Measurements from ENCODE around the gene MYO7A. TPM values are rescaled to one million over a fixed set of nuclear protein-coding genes. Genes with fewer than 3 reads are reported as not detected.

MYO7A gene
- total RNA-seq, 8 experiments from 2014 or later = 0.71 to 23.1 (median 5.8) TPM

DNA sequence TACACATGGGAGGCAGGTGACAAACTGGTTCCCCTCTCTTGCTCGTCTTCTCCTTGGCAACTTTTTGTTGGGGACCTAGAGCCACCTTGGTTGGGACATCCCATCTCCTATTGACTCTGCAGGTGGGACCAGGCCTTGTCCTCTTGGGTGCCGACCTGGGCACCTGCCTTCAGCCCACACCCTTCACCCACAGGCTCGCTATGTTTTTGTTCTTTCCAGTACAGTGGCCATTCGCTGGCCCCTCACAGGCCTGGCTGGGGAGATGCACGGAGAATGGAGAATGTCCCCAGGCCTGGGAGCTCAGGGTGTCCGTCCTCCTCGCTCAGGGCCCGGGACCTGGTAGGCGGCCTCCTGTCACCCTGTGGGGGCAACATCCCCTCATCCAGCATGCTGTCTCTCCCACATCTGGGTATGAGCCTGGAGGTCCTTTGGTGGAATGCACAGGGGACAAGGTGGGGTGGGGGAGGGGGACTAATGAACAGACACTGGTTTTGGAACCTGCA lies 40.3 kb upstream of the MYO7A start:
- Histone ChIP-seq H3K27ac (no peak overlapping the region), H3K4me3 (no peak overlapping the region), H3K4me1 (replicated peaks in 1 of 2) (no peaks in the 10 kb centered on the region)
- in situ Hi-C loops (cut with MboI; ENCODE audit: low pct_unique_long_range_greater_than_20kb in 2 of 9, low sequenced_read_pairs in 9 of 9, unreplicated experiment in 9 of 9) = no loop called here
- WGBS, 10 experiments = 80 to 100% (median 91%) methylated on average over 1 to 2 of the region's 9 CpGs; no CpG with 5 or more reads in 6 of the 10 experiments
- no peak for ATAC-seq (replicated peaks in 6 of 8)

DNA sequence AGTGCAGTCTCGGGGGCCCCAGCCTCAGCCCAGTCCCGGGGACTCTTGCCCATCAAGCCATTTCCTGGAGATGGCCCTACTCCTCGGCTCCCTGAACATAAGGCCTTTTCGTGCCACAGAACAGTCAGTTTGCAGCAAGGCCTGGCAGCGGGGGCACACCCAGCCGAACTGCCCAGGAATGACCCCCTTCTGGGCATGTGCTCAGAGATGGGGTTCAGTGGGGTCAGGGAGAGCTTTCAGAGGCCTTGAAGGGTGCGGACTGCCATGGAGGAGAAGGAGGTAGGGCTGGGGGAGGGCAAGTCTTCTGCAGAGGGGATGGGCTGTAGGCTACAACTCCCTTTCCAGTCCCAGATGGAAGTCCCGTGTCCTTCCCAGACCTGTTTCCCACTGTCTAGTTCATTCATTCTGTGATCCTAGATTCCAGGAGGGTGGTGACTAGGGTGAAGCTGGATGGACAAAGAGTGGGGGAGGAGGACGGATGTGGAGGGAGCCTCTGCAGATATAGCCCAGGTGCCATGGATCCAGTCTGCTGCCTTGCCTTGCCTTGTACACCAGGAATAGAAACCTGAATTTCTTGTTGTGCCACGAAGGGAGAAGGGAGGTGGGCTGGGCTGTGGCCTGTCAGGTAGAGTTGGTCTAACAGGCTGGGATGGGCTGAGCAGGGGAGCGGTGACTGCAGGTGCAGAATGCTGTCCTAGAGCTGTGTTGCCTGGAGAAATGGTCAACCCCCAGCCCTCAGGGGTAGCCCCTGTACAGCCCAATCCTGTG lies 39.6 kb upstream of the MYO7A start:
- no peak overlapping the region for H3K4me3 ChIP-seq
- H3K4me1 ChIP-seq (replicated peaks in 1 of 2) = no peaks in the 10 kb centered on the region
- H3K27ac ChIP-seq = no peak overlapping the region
- in situ Hi-C loops (cut with MboI; ENCODE audit: low pct_unique_long_range_greater_than_20kb in 2 of 9, low sequenced_read_pairs in 9 of 9, unreplicated experiment in 9 of 9) = no loop called here
- no peak for ATAC-seq (replicated peaks in 6 of 8)
- WGBS, 10 experiments = 60 to 80% methylated on average over 1 to 2 of the region's 11 CpGs; no CpG with 5 or more reads in 8 of the 10 experiments

DNA sequence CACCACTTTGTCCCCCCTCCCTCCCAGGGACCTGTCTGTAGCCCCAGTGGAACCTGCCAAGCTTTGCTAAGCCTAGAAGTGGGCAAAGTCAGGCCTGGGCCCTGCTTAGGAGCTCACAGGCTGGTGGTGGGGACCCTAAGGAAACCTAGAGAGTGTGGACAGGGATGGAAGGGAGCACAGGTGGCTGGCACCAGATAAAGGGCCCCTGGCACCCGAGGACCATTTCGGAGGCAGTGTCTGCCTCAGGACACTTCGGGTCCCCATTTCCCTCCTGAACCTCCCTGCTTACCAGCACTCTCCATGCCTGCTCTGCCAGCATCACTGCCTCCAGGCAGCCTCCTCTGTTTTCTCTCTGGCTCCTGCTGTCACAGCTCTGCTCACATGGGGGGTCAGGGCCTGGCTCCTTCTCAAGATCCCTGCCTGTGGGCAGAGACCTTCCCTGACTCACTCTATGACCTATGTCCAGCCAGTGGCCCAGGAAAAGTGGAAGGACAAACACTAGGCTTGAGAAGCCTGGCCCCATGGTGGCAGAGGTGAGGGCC lies 39.0 kb upstream of the MYO7A start:
- in situ Hi-C loops (cut with MboI; ENCODE audit: low pct_unique_long_range_greater_than_20kb in 2 of 9, low sequenced_read_pairs in 9 of 9, unreplicated experiment in 9 of 9) = no loop called here
- Histone ChIP-seq H3K4me3 (no peak overlapping the region), H3K4me1 (replicated peaks in 1 of 2) (no peaks in the 10 kb centered on the region), H3K27ac (no peak overlapping the region)
- 20 to 93% (median 84%) methylated on average over 1 to 3 of the region's 3 CpGs; no CpG with 5 or more reads in 6 of the 10 experiments for WGBS, 10 experiments
- ATAC-seq (replicated peaks in 6 of 8) = no peak

DNA sequence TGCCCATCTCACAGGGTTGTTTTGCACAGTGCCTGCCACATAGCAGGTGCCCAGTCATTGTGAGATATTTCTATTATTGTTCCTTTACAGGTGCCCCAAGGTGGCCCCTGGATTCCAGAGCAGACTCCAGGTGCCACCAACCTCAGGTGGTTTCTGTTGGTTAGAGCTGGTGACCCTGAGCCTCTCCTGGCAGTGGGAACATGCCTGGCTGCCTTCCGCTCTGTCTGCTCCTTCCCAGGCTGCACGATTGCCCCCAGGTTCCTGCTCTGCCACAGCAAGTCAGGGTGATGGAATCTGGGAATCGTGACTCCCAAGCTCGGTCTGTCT lies 38.0 kb upstream of the MYO7A start:
- in situ Hi-C loops (cut with MboI; ENCODE audit: low pct_unique_long_range_greater_than_20kb in 2 of 9, low sequenced_read_pairs in 9 of 9, unreplicated experiment in 9 of 9) = no loop called here
- H3K4me3 ChIP-seq = no peak overlapping the region
- WGBS, 10 experiments = 73 to 92% (median 80%) methylated on average over 2 of the region's 4 CpGs; no CpG with 5 or more reads in 7 of the 10 experiments
- H3K4me1 ChIP-seq (replicated peaks in 1 of 2) = no peaks in the 10 kb centered on the region
- no peak overlapping the region for H3K27ac ChIP-seq
- ATAC-seq (replicated peaks in 6 of 8) = no peak

DNA sequence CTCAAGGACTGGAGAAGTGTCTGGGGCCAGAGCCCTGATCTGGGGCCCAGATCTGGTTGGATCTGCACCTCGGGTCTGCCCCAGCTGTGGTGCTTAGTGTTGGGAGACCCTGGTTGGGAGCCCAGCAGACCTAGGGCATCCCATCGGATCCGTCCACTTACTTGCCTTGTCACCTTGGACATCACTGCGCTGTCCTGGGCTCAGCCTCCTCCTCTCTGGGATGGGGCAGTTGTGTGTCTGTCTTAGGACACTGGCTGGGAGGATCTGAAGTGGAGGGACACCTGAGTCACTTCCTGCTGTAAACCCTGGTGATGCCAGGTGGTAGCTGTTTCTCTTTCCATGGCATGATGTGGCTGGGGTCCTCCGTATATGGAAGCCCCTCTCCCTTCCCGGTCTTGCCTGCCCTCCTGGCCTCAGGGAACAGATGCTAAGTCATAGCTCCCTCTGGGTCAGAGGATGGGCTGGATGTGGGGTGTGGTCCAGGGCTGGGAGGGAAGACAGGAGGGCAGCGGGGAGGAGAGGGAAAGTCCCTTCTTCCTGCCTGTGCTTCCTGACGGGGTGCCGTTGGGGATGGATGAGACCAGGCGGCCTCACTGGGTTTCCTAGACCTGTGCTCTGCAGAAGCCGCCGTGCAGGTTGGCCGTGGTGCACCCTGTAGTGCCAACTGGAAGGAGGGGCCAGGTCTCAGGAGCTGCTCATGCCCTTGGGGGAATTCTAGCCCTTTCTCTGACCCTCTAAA lies 37.5 kb upstream of the MYO7A start:
- Histone ChIP-seq H3K4me3 (no peak overlapping the region), H3K4me1 (replicated peaks in 1 of 2) (no peaks in the 10 kb centered on the region), H3K27ac (no peak overlapping the region)
- in situ Hi-C loops (cut with MboI; ENCODE audit: low pct_unique_long_range_greater_than_20kb in 2 of 9, low sequenced_read_pairs in 9 of 9, unreplicated experiment in 9 of 9) = no loop called here
- 31 to 100% (median 80%) methylated on average over 1 to 6 of the region's 13 CpGs; no CpG with 5 or more reads in 3 of the 10 experiments for WGBS, 10 experiments
- peak in 7 of 8 experiments; percentile 12 to 52 (median 20) for ATAC-seq (replicated peaks in 6 of 8)

DNA sequence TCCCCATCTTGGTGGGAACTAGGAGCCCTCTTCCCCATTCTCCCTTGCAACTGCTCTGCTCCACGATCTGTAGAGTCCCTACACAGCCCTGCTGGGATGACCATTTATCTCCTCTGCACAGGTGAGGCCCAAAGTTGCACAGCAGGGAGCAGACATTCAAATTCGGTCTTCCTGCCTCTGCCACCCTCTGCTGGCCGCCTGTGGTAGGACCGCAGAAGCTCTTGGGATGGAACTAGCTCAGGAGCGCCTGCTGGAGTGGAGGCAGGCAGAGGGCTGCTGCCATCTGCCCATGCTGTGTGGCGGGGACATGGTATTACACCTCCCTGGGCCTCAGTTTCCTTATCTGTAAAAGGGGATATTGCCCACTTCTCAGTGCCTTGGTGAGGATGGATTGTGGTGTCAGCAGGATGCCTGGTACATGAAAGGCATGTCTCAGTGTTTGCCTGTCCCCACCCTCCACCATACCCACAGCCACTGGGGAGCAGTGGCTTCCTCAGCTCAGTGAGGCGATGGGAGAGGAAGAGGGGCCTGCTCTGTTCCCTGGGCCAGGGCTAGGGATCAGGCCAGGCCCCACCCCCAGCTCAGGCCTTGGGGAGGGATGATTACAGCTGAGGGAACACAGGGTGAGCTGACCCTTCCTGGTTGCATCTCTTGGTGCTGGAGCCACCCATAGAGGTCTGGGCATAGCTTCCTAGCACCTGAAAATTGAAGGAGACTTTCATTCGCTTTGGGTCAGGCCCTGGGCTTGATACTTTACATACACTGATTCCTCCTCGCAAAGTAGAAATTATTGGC lies 36.7 kb upstream of the MYO7A start:
- Histone ChIP-seq H3K4me3 (no peak overlapping the region), H3K27ac (no peak overlapping the region), H3K4me1 (replicated peaks in 1 of 2) (no peaks in the 10 kb centered on the region)
- 0 to 100% (median 44%) methylated on average over 1 to 6 of the region's 9 CpGs; no CpG with 5 or more reads in 5 of the 10 experiments for WGBS, 10 experiments
- in situ Hi-C loops (cut with MboI; ENCODE audit: low pct_unique_long_range_greater_than_20kb in 2 of 9, low sequenced_read_pairs in 9 of 9, unreplicated experiment in 9 of 9) = no loop called here
- peak; percentile 60 to 88 (median 76) for ATAC-seq (replicated peaks in 6 of 8)

DNA sequence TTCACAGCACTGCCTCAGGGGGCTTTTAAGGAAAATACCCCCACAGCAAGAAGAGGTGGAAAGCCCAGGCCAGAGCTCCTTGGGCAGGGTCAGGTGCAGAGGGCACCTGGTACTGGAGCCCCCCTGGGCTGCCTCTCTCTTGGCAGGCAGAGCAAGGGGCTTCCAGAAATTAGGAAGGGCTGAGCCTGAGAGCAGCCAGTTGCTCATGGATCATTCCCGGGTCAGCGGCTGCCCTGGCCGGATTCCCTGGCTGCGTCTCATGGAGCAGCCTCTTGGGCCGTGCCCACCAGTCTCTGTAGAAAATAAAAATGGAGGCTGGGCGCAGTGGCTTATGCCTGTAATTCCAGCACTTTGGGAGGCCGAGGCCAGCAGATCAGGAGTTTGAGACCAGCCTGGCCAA lies 35.7 kb upstream of the MYO7A start:
- Histone ChIP-seq H3K4me3 (no peak overlapping the region), H3K4me1 (replicated peaks in 1 of 2) (no peaks in the 10 kb centered on the region), H3K27ac (no peak overlapping the region)
- in situ Hi-C loops (cut with MboI; ENCODE audit: low pct_unique_long_range_greater_than_20kb in 2 of 9, low sequenced_read_pairs in 9 of 9, unreplicated experiment in 9 of 9) = no loop called here
- 40 to 80% (median 53%) methylated on average over 1 to 3 of the region's 7 CpGs; no CpG with 5 or more reads in 6 of the 10 experiments for WGBS, 10 experiments
- no peak for ATAC-seq (replicated peaks in 6 of 8)

DNA sequence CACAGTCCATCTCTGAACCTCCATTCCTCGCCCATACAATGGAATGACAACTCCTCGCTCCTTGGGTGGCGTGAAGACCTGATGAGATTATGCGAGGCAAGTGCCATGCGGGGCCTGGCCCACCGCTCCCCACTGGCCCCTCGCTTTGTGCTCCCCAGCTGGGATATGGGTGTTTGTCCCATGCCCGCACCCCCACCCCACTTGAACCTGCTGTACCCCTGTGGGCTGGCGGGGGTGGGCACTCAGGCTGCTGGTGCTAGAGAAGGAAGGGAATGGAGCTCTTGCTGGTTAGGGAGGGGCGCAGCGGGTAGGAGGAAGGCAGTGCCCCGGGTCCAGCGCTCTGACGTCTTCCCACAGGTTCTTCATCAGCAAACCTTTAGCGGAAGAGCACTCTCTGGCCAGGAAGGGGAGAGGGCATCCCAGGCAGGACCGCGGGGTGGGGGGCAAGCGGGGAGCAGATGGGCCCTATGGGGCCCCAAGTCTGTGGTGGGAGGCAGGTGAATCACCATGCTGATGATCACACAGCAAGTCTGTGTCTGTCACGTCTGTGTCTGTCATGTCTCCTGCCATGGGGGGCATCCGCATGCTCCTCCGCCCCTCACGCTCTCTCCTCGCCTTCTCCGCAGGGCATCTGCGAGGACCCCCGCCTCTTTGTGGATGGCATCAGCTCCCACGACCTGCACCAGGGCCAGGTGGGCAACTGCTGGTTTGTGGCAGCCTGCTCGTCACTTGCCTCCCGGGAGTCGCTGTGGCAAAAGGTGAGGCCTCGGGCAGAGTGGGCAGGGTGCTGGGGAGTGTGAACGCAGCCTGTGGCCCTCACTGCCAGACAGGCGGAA lies 34.8 kb upstream of the MYO7A start:
- in situ Hi-C loops (cut with MboI; ENCODE audit: low pct_unique_long_range_greater_than_20kb in 2 of 9, low sequenced_read_pairs in 9 of 9, unreplicated experiment in 9 of 9) = no loop called here
- H3K27ac ChIP-seq = no peak overlapping the region
- no peak for ATAC-seq (replicated peaks in 6 of 8)
- 30 to 100% (median 67%) methylated on average over 1 to 5 of the region's 33 CpGs; no CpG with 5 or more reads in 5 of the 10 experiments for WGBS, 10 experiments
- no peak overlapping the region for H3K4me3 ChIP-seq
- no peaks in the 10 kb centered on the region for H3K4me1 ChIP-seq (replicated peaks in 1 of 2)

DNA sequence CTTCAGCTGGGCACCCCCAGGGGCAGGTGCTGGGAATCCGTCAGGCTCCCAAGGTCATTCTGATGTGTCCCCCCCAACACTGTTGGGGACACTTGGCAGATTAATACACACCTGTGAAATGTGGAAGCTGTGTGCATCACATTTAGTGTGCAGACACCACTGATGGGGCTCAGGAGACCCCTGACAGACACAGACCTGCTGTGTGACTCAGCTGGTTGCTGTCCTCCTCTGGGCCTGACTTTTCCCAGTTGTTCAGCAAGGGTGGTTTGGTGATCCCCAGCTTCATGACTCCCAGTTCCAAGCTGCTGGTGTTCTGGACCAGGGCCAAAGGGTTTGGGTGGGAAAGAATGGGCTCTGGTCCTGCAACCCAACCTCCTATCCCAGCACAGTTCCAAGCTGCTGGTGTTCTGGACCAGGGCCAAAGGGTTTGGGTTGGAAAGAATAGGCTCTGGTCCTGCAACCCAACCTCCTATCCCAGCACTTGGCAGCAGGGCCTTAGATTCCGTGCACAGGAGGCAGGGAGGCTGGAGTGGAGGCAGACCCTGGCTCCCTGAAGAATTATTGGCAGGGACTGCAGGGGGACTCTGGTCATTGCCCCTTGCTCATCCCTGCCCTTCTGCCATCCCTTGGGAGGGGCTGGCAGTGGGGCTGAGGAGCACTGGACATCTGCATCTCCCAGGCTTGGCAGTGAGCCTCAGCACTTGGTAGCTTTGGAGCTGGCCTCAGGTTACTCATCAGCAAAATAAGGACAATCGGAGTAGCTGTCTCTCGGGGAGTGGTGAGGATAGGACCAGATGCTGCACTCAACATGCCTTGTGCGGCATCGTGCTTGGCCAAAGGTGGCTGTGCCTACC lies 33.8 kb upstream of the MYO7A start:
- 86 to 100% (median 93%) methylated on average over 1 to 4 of the region's 6 CpGs; no CpG with 5 or more reads in 7 of the 10 experiments for WGBS, 10 experiments
- Histone ChIP-seq H3K4me1 (replicated peaks in 1 of 2) (no peaks in the 10 kb centered on the region), H3K27ac (no peak overlapping the region), H3K4me3 (no peak overlapping the region)
- in situ Hi-C loops (cut with MboI; ENCODE audit: low pct_unique_long_range_greater_than_20kb in 2 of 9, low sequenced_read_pairs in 9 of 9, unreplicated experiment in 9 of 9) = no loop called here
- ATAC-seq (replicated peaks in 6 of 8) = no peak

DNA sequence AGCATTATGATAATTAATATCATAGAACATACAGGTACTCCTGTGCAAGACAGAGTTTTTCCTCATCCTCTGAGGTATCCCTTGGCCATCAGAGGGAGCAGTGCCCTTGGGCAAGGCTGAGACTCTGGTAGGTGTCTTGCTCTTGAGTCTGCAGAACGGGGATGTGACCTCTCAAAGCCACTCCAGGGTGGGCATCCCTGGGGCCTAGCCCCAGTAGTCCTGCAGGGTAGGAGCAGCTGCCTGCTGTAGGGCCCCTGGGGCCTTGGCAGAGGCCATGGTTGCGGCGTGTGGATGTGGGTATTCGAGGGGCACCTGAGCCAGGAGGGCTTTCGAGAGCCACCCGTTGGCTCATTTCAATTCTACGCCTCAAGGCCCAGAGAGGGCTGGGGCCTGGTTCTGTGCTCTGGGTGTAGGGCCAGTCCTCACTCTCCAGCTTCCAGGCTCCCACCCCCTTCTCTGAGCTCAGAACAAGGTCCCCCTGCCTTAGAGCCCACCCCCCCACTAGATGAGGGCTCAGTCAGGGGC lies 33.1 kb upstream of the MYO7A start:
- in situ Hi-C loops (cut with MboI; ENCODE audit: low pct_unique_long_range_greater_than_20kb in 2 of 9, low sequenced_read_pairs in 9 of 9, unreplicated experiment in 9 of 9) = no loop called here
- 80 to 100% (median 95%) methylated on average over 1 to 4 of the region's 7 CpGs; no CpG with 5 or more reads in 6 of the 10 experiments for WGBS, 10 experiments
- ATAC-seq (replicated peaks in 6 of 8) = no peak
- no peaks in the 10 kb centered on the region for H3K4me1 ChIP-seq (replicated peaks in 1 of 2)
- no peak overlapping the region for H3K4me3 ChIP-seq
- H3K27ac ChIP-seq = no peak overlapping the region

All from motor neuron (in vitro differentiated cells).